Endothelial cell of umbilical vein (primary cell): ENCODE measurements around the gene EIF2S2. TPM values are rescaled to one million over a fixed set of nuclear protein-coding genes. Genes with fewer than 3 reads are reported as not detected.
"Not testable (repeated sequence)": the region's sequence is repeated elsewhere in the genome, so short reads cannot be mapped to it uniquely, and the experiment has no call there.

Source experiments
- BruUV-seq: library from RNA; stranded (reverse); fragments of 400-500 nt; replicated peaks from 2 replicates; lab custom pipeline; 2021; lab: Mats Ljungman, UMichigan
- CTCF ChIA-PET: fragments of 300-600, 350-600 bp; sonication (Branson Sonifier 250); formaldehyde crosslinking; loops from one replicate; lab custom pipeline; 2021; ENCODE audit warnings: antibody characterized with exemption, inconsistent platforms; lab: Charles Lee
- POLR2A ChIA-PET: fragments of 300-600, 350-600 bp; sonication (Branson Sonifier 250); formaldehyde crosslinking; loops from one replicate; lab custom pipeline; 2021; ENCODE audit warnings: antibody characterized with exemption, inconsistent platforms; lab: Charles Lee
- DNase-seq: peaks from one replicate; pipeline ENCODE4 v3.0.0-alpha.2; 2011; ENCODE audit warnings: low read depth, low spot score
- FAIRE-seq: peaks from 2 replicates; lab custom pipeline; 2011; peaks lifted over from hg19 to GRCh38; lab: Jason Lieb, UNC
- H2AFZ ChIP-seq: 2 replicates; pipeline ENCODE4 v1.6.0; 2012; ENCODE audit warnings: low read depth, low read length, control low read depth, inconsistent platforms
- H3K27ac ChIP-seq: 2 replicates; pipeline ENCODE4 v1.5.1; 2011; ENCODE audit warnings: low read depth, mild to moderate bottlenecking, control low read depth, low read length, moderate library complexity; ENCODE audit not compliant: insufficient read depth
- H3K27me3 ChIP-seq, 2 experiments: 2 replicates each; pipeline versions ENCODE4 v1.6.0 to v1.6.1; 2011; ENCODE audit warnings: low read length in 2 of 2, mixed read lengths in 1 of 2; ENCODE audit not compliant: control insufficient read depth in 2 of 2, insufficient read depth in 2 of 2
- H3K36me3 ChIP-seq, 2 experiments: 2 replicates in 1 of 2; 3 replicates in 1 of 2; pipeline ENCODE4 v1.5.1; 2011; ENCODE audit warnings: low read length in 2 of 2, mild to moderate bottlenecking in 1 of 2, moderate library complexity in 1 of 2; ENCODE audit not compliant: control insufficient read depth in 2 of 2, insufficient read depth in 2 of 2; ENCODE audit errors: extremely low read depth in 1 of 2
- H3K4me1 ChIP-seq: 3 replicates; pipeline ENCODE4 v1.5.1; 2011; ENCODE audit warnings: mild to moderate bottlenecking, low read length; ENCODE audit not compliant: control insufficient read depth, insufficient read depth; ENCODE audit errors: extremely low read depth
- H3K4me2 ChIP-seq: 2 replicates; pipeline ENCODE4 v1.6.1; 2011; ENCODE audit warnings: low read length, control low read depth, mixed read lengths; ENCODE audit not compliant: insufficient read depth
- H3K4me3 ChIP-seq, 3 experiments: fragments of 200-600 bp in 1 of 3; sonication (generic), shearing (Covaris generic) in 1 of 3; replicated peaks in 1 of 3; 2 replicates each; pipeline ENCODE4 v1.5.1; 2011 to 2016; ENCODE audit warnings: control low read depth in 3 of 3, low read length in 3 of 3, mild to moderate bottlenecking in 2 of 3, inconsistent platforms in 1 of 3, low read depth in 1 of 3, moderate library complexity in 1 of 3; ENCODE audit not compliant: insufficient read depth in 1 of 3
- H3K79me2 ChIP-seq: 2 replicates; pipeline ENCODE4 v1.6.0; 2012; ENCODE audit warnings: low read length, inconsistent platforms; ENCODE audit not compliant: control insufficient read depth, insufficient read depth
- H3K9ac ChIP-seq: replicated peaks from 2 replicates; pipeline ENCODE3; 2011; ENCODE audit warnings: low read length, control low read depth; ENCODE audit not compliant: insufficient read depth; ENCODE audit errors: extremely low read depth
- H3K9me1 ChIP-seq: replicated peaks from 3 replicates; pipeline ENCODE4 v1.6.0; 2011; ENCODE audit warnings: mild to moderate bottlenecking, low read length; ENCODE audit not compliant: control insufficient read depth, insufficient read depth; ENCODE audit errors: extremely low read depth
- H3K9me3 ChIP-seq: replicated peaks from 2 replicates; pipeline ENCODE4 v1.5.1; 2012; ENCODE audit warnings: low read length, inconsistent platforms; ENCODE audit not compliant: control insufficient read depth, insufficient read depth
- H4K20me1 ChIP-seq: replicated peaks from 2 replicates; pipeline ENCODE3; 2011; ENCODE audit warnings: mild to moderate bottlenecking, low read length; ENCODE audit not compliant: control insufficient read depth, insufficient read depth; ENCODE audit errors: extremely low read depth
- EZH2 ChIP-seq: IDR thresholded peaks from 2 replicates; pipeline ENCODE4 v1.6.1; 2012; ENCODE audit warnings: borderline replicate concordance, low read depth, mild to moderate bottlenecking, moderate library complexity, low read length, inconsistent platforms; ENCODE audit not compliant: severe bottlenecking
- FOS ChIP-seq: IDR thresholded peaks from 2 replicates; pipeline ENCODE4 v1.6.1; 2011; ENCODE audit warnings: mild to moderate bottlenecking, low read length, moderate library complexity, borderline replicate concordance; ENCODE audit not compliant: insufficient read depth
- GATA2 ChIP-seq: IDR thresholded peaks from 2 replicates; pipeline ENCODE4 v1.7.0; 2011; ENCODE audit warnings: low read depth, mild to moderate bottlenecking, moderate library complexity, mixed read lengths, low read length; ENCODE audit not compliant: insufficient read length, insufficient read depth
- JUN ChIP-seq: IDR thresholded peaks from 2 replicates; pipeline ENCODE4 v1.6.1; 2011; ENCODE audit warnings: borderline replicate concordance, low read depth; ENCODE audit not compliant: insufficient read length, insufficient read depth
- MYC ChIP-seq: IDR thresholded peaks from one replicate; pipeline ENCODE4 v1.6.1; 2011; ENCODE audit warnings: mild to moderate bottlenecking, low read depth, low read length
- POLR2A ChIP-seq: IDR thresholded peaks from 2 replicates; pipeline ENCODE4 v1.6.1; 2012; ENCODE audit warnings: low read depth, mild to moderate bottlenecking, control low read depth, low read length
- POLR2AphosphoS5 ChIP-seq: IDR thresholded peaks from 2 replicates; pipeline ENCODE4 v1.6.1; 2012; ENCODE audit warnings: low read depth, mild to moderate bottlenecking, control low read depth, low read length, moderate library complexity; ENCODE audit not compliant: insufficient read depth
- dilution Hi-C: fragments of 300-500 bp; cut with MboI; formaldehyde crosslinking; loops from one replicate; pipeline ENCODE4 v1.15.0; 2019; ENCODE audit warnings: low sequenced_read_pairs; ENCODE audit not compliant: extremely low pct_ligation_motif_present
- intact Hi-C: fragments of 100-400 bp; cut with micrococcal nuclease; formaldehyde crosslinking; loops from one replicate; pipeline ENCODE4 v1.10.0; 2022
- polyA plus RNA-seq, 4 experiments: library from polyadenylated mRNA; depleted of rRNA in 3 of 4; stranded (reverse) in 3 of 4; unstranded in 1 of 4; fragments of >200 nt; gene quantifications; 2 replicates each; pipeline versions ENCODE4 v1.2.1 to v1.2.3, GENCODE V29; 2011 to 2012; ENCODE audit warnings: missing spikeins in 1 of 4
- total RNA-seq: library from RNA; stranded (reverse); gene quantifications from 2 replicates; pipeline ENCODE4 v1.2.3, GENCODE V29; 2021
- TF ChIP-seq, protein P1 (sequence below): IDR thresholded peaks from 2 replicates; pipeline ENCODE4 v1.6.1; 2011; ENCODE audit not compliant: insufficient read depth, insufficient read length
- TF ChIP-seq, protein P2 (sequence below), 2 donors: IDR thresholded peaks; 1 replicate in 1 of 2; 2 replicates in 1 of 2; pipeline ENCODE4 v1.5.1; 2011; ENCODE audit warnings: low read length in 2 of 2, mild to moderate bottlenecking in 2 of 2, moderate library complexity in 2 of 2, control low read depth in 1 of 2, inconsistent platforms in 1 of 2, low read depth in 1 of 2; ENCODE audit not compliant: insufficient read depth in 1 of 2; ENCODE audit errors: extremely low read depth in 1 of 2

EIF2S2 gene
- total and polyA plus RNA-seq, 2 donors (not counting 3 experiments of a cell fraction or from before 2014, with no cell fraction given): 38.8 to 99.3 TPM

DNA sequence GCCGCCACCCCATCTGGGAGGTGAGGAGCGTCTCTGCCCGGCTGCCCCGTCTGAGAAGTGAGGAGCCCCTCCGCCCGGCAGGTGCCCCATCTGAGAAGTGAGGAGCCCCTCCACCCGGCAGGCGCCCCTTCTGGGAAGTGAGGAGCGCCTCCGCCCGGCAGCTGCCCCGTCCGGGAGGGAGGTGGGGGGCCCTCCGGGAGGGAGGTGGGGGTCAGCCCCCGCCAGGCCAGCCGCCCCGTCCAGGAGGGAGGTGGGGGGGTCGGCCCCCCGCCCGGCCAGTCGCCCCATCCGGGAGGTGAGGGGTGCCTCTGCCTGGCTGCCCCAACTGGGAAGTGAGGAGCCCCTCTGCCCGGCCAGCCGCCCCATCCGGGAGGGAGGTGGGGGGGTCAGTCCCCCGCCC, 20.4 kb upstream of the EIF2S2 start:
- H3K9ac ChIP-seq, dilution Hi-C loops, H3K4me1 ChIP-seq, H2AFZ ChIP-seq, POLR2A ChIA-PET, FAIRE-seq, H4K20me1 ChIP-seq, BruUV-seq, H3K9me1 ChIP-seq, H3K27me3 ChIP-seq, CTCF ChIA-PET, H3K27ac ChIP-seq, H3K4me2 ChIP-seq, H3K36me3 ChIP-seq, H3K9me3 ChIP-seq, H3K4me3 ChIP-seq, H3K79me2 ChIP-seq, intact Hi-C loops, DNase-seq: not testable (repeated sequence)

DNA sequence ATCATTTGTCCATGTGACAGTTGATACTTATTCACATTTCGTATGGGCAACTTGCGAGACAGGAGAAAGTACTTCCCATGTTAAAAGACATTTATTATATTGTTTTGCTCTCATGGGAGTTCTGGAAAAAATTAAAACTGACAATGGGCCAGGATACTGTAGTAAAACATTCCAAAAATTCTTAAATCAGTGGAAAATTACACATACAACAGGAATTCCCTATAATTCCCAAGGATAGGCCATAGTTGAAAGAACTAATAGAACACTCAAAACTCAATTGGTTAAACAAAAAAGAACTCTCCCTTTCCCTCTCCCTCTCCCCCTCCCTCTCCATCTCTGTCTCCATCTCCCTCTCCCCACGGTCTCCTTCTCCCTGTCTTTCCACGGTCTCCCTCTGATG, 19.4 kb upstream of the EIF2S2 start:
- FAIRE-seq: no peak
- dilution Hi-C loops (no loop called here), intact Hi-C loops (no loop called here)
- Histone ChIP-seq H3K9ac (no peak overlapping the region), H3K9me3 (no peaks in the 10 kb centered on the region), H2AFZ (no peak overlapping the region), H3K4me3 (no peak overlapping the region), H3K27me3 (peaks cover 0 to 4% of the 10 kb centered on the region in 2 experiments), H3K4me2 (no peak overlapping the region), H3K9me1 (no peaks in the 10 kb centered on the region), H3K27ac (no peak overlapping the region), H3K36me3 (no peaks in the 10 kb centered on the region), H3K4me1 (peaks cover 3% of the 10 kb centered on the region), H4K20me1 (no peaks in the 10 kb centered on the region), H3K79me2 (no peaks in the 10 kb centered on the region)
- CTCF ChIA-PET: interaction anchor here (3.6 to 3.9 kb wide), 2 partner anchors 19 to 269 kb away, joined by 15 to 30 read pairs; partner anchors contain the start of gene EIF2S2
- DNase-seq: no peak
- TF ChIP-seq POLR2AphosphoS5: no peak
- TF ChIP-seq, protein P1, sequence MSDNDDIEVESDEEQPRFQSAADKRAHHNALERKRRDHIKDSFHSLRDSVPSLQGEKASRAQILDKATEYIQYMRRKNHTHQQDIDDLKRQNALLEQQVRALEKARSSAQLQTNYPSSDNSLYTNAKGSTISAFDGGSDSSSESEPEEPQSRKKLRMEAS: no peak
- TF ChIP-seq MYC: no peak
- no peak for TF ChIP-seq POLR2A
- no peak for TF ChIP-seq JUN
- no peak for TF ChIP-seq GATA2
- TF ChIP-seq EZH2: no peak
- TF ChIP-seq, protein P2, sequence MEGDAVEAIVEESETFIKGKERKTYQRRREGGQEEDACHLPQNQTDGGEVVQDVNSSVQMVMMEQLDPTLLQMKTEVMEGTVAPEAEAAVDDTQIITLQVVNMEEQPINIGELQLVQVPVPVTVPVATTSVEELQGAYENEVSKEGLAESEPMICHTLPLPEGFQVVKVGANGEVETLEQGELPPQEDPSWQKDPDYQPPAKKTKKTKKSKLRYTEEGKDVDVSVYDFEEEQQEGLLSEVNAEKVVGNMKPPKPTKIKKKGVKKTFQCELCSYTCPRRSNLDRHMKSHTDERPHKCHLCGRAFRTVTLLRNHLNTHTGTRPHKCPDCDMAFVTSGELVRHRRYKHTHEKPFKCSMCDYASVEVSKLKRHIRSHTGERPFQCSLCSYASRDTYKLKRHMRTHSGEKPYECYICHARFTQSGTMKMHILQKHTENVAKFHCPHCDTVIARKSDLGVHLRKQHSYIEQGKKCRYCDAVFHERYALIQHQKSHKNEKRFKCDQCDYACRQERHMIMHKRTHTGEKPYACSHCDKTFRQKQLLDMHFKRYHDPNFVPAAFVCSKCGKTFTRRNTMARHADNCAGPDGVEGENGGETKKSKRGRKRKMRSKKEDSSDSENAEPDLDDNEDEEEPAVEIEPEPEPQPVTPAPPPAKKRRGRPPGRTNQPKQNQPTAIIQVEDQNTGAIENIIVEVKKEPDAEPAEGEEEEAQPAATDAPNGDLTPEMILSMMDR (IDR thresholded peaks at IDR 0.05; ENCODE audit: extremely low read depth in 1 of 2, insufficient read depth in 1 of 2, low read depth in 1 of 2, low read length in 2 of 2): no peak
- TF ChIP-seq FOS: no peak
- no TSS peak for BruUV-seq
- POLR2A ChIA-PET: no interaction called here
